ENCODE measurements around the gene BRME1.
"Not testable (repeated sequence)": the region's sequence is repeated elsewhere in the genome, so short reads cannot be mapped to it uniquely, and the experiment has no call there.

BRME1 gene

GRCh38 chr19:13926010-13926409 is 20.1 kb upstream of the BRME1 start:
- no peak for DNase-seq

GRCh38 chr19:13923194-13923987 is 17.5 kb upstream of the BRME1 start:
- no peak for DNase-seq

GRCh38 chr19:13922118-13922517 is 16.2 kb upstream of the BRME1 start:
- not testable (repeated sequence) for DNase-seq

GRCh38 chr19:13920940-13921747 is 15.2 kb upstream of the BRME1 start:
- peak in 1 of 2 experiments; percentile 43 for DNase-seq

GRCh38 chr19:13920524-13920923 is 14.6 kb upstream of the BRME1 start:
- no peak for DNase-seq

GRCh38 chr19:13918726-13919411 is 13.0 kb upstream of the BRME1 start:
- no peak for DNase-seq

GRCh38 chr19:13917888-13918406 is 12.0 kb upstream of the BRME1 start:
- DNase-seq: no peak

GRCh38 chr19:13914777-13915176 is 8.9 kb upstream of the BRME1 start:
- no peak for DNase-seq

- DNase-seq: no peak
Measured at GRCh38 chr19:13913352-13913751, 7.4 kb upstream of the BRME1 start.

GRCh38 chr19:13909430-13909829 is 3.5 kb upstream of the BRME1 start:
- DNase-seq: no peak

GRCh38 chr19:13908674-13909073 is 2.8 kb upstream of the BRME1 start:
- DNase-seq: no peak

- no peak for DNase-seq
Measured at GRCh38 chr19:13906910-13907309, 993 bp upstream of the BRME1 start.

- DNase-seq: no peak
Measured at GRCh38 chr19:13906521-13906904, 596 bp upstream of the BRME1 start.

- no peak for DNase-seq
Measured at GRCh38 chr19:13902993-13903555, 2.8 kb downstream of the BRME1 start.

- DNase-seq: no peak
Measured at GRCh38 chr19:13899912-13900584, 5.9 kb downstream of the BRME1 start.

- peak in 1 of 2 experiments; percentile 8 for DNase-seq
Measured at GRCh38 chr19:13899393-13899792, 6.5 kb downstream of the BRME1 start.

GRCh38 chr19:13896227-13896626 is 9.7 kb downstream of the BRME1 start:
- DNase-seq: no peak

- no peak for DNase-seq
Measured at GRCh38 chr19:13894552-13894951, 11.4 kb downstream of the BRME1 start.

GRCh38 chr19:13892870-13893269 is 13.0 kb downstream of the BRME1 start:
- DNase-seq: no peak

GRCh38 chr19:13890136-13890535 is 15.8 kb downstream of the BRME1 start:
- DNase-seq: no peak

- DNase-seq: no peak
Measured at GRCh38 chr19:13888281-13888680, 17.6 kb downstream of the BRME1 start.

GRCh38 chr19:13887517-13887916 is 18.4 kb downstream of the BRME1 start:
- no peak for DNase-seq
